SK-N-SH treated with all-trans-retinoic acid at 6 μM for 48 hours (cell line): ENCODE results near the gene CHN1.
A peak's percentile ranks its signal among the peaks of the same experiment; 100 is the strongest.

ENCODE experiments used
- ATAC-seq: fragments of 200-7000 bp; cut with Tn5 transposase; 3 replicates; pipeline ENCODE4 v1.9.1; 2020; ENCODE audit warnings: mild to moderate bottlenecking, moderate library complexity
- ARNTL ChIP-seq: fragments of 450-650 bp; formaldehyde crosslinking; IDR thresholded peaks from 2 replicates; pipeline ENCODE4 v1.5.0; 2020; ENCODE audit warnings: low read depth, mild to moderate bottlenecking, moderate library complexity, borderline replicate concordance
- BACH2 ChIP-seq: fragments of 250-450 bp; sonication (Bioruptor Pico); IDR thresholded peaks from 2 replicates; pipeline ENCODE4 v1.9.0; 2021; ENCODE audit warnings: mild to moderate bottlenecking, borderline replicate concordance
- CSDC2 ChIP-seq: fragments of 250-450 bp; sonication (Bioruptor Pico); IDR thresholded peaks from 2 replicates; pipeline ENCODE4 v1.5.0; 2020; ENCODE audit warnings: mild to moderate bottlenecking, moderate library complexity
- ESRRG ChIP-seq: fragments of 250-450 bp; sonication (Bioruptor Pico); IDR thresholded peaks from 2 replicates; pipeline ENCODE4 v1.6.1; 2021; ENCODE audit warnings: mild to moderate bottlenecking
- OSR1 ChIP-seq: fragments of 250-450 bp; sonication (Bioruptor Pico); IDR thresholded peaks from 2 replicates; pipeline ENCODE4 v1.8.0; 2022; ENCODE audit warnings: moderate library complexity, mild to moderate bottlenecking, inconsistent platforms
- PPARA ChIP-seq: fragments of 250-450 bp; sonication (Bioruptor Pico); IDR thresholded peaks from 2 replicates; pipeline ENCODE4 v1.5.0; 2020; ENCODE audit warnings: mild to moderate bottlenecking, borderline replicate concordance
- RARB ChIP-seq: fragments of 250-450 bp; sonication (Bioruptor Pico); IDR thresholded peaks from 2 replicates; pipeline ENCODE4 v1.8.0; 2021; ENCODE audit warnings: mild to moderate bottlenecking, moderate library complexity
- SNAI2 ChIP-seq: fragments of 250-450 bp; sonication (Bioruptor Pico); IDR thresholded peaks from 2 replicates; pipeline ENCODE4 v1.5.0; 2020; ENCODE audit warnings: mild to moderate bottlenecking, moderate library complexity
- TOX ChIP-seq: fragments of 250-450 bp; sonication (Bioruptor Pico); IDR thresholded peaks from 2 replicates; pipeline ENCODE4 v1.8.0; 2021; ENCODE audit warnings: mild to moderate bottlenecking, moderate library complexity, borderline replicate concordance
- ZFP3 ChIP-seq: fragments of 250-450 bp; sonication (Bioruptor Pico); IDR thresholded peaks from 2 replicates; pipeline ENCODE4 v1.5.0; 2020; ENCODE audit warnings: mild to moderate bottlenecking, moderate library complexity
- ZFP30 ChIP-seq: fragments of 450-650 bp; formaldehyde crosslinking; IDR thresholded peaks from 2 replicates; pipeline ENCODE4 v1.5.0; 2022; ENCODE audit warnings: mild to moderate bottlenecking, moderate library complexity
- ZNF565 ChIP-seq: fragments of 450-650 bp; formaldehyde crosslinking; conservative IDR thresholded peaks from 2 replicates; pipeline ENCODE4 v1.5.0; 2020; ENCODE audit warnings: low read depth, mild to moderate bottlenecking, moderate library complexity
- ZNF70 ChIP-seq: fragments of 450-650 bp; formaldehyde crosslinking; IDR thresholded peaks from 2 replicates; pipeline ENCODE4 v1.5.0; 2020; ENCODE audit warnings: mild to moderate bottlenecking, moderate library complexity
- ZNF8 ChIP-seq: fragments of 450-650 bp; formaldehyde crosslinking; IDR thresholded peaks from 2 replicates; pipeline ENCODE4 v1.5.0; 2020; ENCODE audit warnings: mild to moderate bottlenecking, moderate library complexity
- TF ChIP-seq, protein P1 (sequence below): fragments of 250-450 bp; sonication (Bioruptor Pico); IDR thresholded peaks from 2 replicates; pipeline ENCODE4 v1.5.0; 2020; ENCODE audit warnings: mild to moderate bottlenecking, moderate library complexity
- TF ChIP-seq, protein P2 (sequence below): fragments of 250-450 bp; sonication (Bioruptor Pico); IDR thresholded peaks from 2 replicates; pipeline ENCODE4 v1.5.1; 2020; ENCODE audit warnings: low read depth, mild to moderate bottlenecking, moderate library complexity
- TF ChIP-seq, protein P3 (sequence below): fragments of 250-450 bp; sonication (Bioruptor Pico); IDR thresholded peaks from 2 replicates; pipeline ENCODE4 v1.8.0; 2021; ENCODE audit warnings: low read depth, mild to moderate bottlenecking, moderate library complexity, borderline replicate concordance

Gene CHN1

DNA sequence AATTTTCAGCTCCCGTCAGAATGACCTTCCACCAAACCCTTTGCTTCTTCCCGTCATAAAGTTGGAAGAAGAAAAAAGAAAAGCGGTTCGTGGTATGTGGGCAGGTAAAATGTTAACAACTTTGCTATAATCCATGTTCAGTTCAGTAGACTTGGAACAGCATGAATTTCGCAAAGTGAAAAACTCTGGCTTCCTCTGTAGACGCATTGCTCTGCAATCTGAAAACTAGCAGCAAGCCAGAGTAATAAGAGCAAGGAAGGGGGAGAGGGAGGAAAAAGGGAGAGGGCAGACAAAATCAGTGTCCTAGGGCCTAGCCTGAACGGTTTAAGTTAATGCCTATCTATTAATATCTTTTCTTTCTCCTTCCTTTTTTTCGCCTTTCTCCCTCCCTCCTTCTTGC, 214.2 kb downstream of the CHN1 start:
- TF ChIP-seq SNAI2 (no peak), PPARA (CRISPR knock-in tag) (no peak), ZNF565 (CRISPR knock-in tag) (no peak), CSDC2 (CRISPR knock-in tag) (no peak), OSR1 (no peak), TOX (CRISPR knock-in tag) (no peak), RARB (CRISPR knock-in tag) (no peak), ARNTL (CRISPR knock-in tag) (no peak), BACH2 (CRISPR knock-in tag) (no peak), ZNF70 (no peak), ZNF8 (no peak), ZFP30 (no peak), ZFP3 (no peak)
- TF ChIP-seq, protein P1, sequence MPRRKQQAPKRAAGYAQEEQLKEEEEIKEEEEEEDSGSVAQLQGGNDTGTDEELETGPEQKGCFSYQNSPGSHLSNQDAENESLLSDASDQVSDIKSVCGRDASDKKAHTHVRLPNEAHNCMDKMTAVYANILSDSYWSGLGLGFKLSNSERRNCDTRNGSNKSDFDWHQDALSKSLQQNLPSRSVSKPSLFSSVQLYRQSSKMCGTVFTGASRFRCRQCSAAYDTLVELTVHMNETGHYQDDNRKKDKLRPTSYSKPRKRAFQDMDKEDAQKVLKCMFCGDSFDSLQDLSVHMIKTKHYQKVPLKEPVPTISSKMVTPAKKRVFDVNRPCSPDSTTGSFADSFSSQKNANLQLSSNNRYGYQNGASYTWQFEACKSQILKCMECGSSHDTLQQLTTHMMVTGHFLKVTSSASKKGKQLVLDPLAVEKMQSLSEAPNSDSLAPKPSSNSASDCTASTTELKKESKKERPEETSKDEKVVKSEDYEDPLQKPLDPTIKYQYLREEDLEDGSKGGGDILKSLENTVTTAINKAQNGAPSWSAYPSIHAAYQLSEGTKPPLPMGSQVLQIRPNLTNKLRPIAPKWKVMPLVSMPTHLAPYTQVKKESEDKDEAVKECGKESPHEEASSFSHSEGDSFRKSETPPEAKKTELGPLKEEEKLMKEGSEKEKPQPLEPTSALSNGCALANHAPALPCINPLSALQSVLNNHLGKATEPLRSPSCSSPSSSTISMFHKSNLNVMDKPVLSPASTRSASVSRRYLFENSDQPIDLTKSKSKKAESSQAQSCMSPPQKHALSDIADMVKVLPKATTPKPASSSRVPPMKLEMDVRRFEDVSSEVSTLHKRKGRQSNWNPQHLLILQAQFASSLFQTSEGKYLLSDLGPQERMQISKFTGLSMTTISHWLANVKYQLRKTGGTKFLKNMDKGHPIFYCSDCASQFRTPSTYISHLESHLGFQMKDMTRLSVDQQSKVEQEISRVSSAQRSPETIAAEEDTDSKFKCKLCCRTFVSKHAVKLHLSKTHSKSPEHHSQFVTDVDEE (CRISPR knock-in tag): no peak
- TF ChIP-seq, protein P2, sequence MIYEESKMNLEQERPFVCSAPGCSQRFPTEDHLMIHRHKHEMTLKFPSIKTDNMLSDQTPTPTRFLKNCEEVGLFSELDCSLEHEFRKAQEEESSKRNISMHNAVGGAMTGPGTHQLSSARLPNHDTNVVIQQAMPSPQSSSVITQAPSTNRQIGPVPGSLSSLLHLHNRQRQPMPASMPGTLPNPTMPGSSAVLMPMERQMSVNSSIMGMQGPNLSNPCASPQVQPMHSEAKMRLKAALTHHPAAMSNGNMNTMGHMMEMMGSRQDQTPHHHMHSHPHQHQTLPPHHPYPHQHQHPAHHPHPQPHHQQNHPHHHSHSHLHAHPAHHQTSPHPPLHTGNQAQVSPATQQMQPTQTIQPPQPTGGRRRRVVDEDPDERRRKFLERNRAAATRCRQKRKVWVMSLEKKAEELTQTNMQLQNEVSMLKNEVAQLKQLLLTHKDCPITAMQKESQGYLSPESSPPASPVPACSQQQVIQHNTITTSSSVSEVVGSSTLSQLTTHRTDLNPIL (CRISPR knock-in tag): no peak
- TF ChIP-seq, protein P3, sequence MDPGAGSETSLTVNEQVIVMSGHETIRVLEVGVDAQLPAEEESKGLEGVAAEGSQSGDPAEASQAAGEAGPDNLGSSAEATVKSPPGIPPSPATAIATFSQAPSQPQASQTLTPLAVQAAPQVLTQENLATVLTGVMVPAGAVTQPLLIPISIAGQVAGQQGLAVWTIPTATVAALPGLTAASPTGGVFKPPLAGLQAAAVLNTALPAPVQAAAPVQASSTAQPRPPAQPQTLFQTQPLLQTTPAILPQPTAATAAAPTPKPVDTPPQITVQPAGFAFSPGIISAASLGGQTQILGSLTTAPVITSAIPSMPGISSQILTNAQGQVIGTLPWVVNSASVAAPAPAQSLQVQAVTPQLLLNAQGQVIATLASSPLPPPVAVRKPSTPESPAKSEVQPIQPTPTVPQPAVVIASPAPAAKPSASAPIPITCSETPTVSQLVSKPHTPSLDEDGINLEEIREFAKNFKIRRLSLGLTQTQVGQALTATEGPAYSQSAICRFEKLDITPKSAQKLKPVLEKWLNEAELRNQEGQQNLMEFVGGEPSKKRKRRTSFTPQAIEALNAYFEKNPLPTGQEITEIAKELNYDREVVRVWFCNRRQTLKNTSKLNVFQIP (CRISPR knock-in tag): no peak
- TF ChIP-seq, all 23 proteins: peak for 0
- no peak for ATAC-seq

DNA sequence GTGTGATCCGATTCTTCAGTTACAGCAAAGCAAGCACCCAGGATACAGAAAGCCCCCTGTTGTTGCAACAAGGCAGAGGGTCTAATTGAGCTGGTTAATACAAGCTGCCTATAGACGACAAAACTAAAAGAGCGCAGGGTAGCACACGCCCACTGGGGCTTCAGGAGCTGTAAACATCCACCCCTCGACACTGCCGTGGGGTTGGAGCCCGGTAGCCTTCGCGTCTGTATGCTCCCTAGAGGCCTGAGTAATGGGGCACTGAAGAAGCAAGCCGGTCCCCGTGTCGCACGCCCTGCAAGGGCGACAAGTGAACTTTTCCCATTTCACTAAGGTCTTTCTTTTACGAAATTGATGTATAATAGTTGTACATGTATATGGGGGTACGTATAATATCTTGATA, 216.2 kb downstream of the CHN1 start:
- no peak for ATAC-seq
- TF ChIP-seq, protein P1 (CRISPR knock-in tag): no peak
- TF ChIP-seq TOX (CRISPR knock-in tag) (no peak), ESRRG (no peak)

DNA sequence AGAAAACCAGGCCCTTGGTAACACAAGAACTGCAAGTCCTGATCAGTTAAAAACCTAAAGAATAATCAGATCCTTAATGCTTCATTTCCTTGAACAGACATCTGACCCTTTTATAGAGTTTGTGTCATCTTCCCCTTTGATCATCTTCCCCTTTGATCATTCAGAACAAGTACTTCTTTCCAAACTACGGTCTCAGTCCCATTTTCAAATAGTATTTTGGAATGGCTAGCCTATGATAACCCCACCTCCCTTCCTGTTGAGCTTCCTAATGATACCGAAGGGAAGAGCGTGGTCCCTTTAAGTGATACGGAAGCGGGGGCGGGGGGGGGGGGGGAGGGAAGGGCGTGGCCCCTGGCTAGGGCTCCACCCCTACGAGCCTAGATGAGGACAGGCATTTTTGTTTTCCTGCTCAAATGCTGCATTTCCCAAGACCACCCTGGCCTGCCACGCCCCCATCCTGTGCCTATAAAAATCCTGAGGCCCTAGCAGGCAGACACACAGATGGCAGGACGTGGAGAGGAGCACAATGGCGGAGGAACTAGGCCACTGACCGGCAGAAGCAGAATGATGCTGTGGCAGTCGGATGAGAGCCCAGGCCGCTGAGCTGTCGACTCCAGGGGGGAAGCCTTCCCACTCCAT, 216.8 kb downstream of the CHN1 start:
- TF ChIP-seq CSDC2 (CRISPR knock-in tag) (no peak), BACH2 (CRISPR knock-in tag) (no peak), ESRRG (no peak), TOX (CRISPR knock-in tag) (no peak), ZNF565 (CRISPR knock-in tag) (no peak), PPARA (CRISPR knock-in tag) (no peak)
- TF ChIP-seq, protein P2 (CRISPR knock-in tag): no peak
- ATAC-seq: peak; percentile 21
